B cell (primary cell): Measurements from ENCODE around the gene FZD2. TPM values are rescaled to one million over a fixed set of nuclear protein-coding genes. Genes with fewer than 3 reads are reported as not detected.

Experiments used
- ATAC-seq: fragments of 200-7000 bp; cut with Tn5 transposase; one replicate; pipeline ENCODE4 v1.10.0; 2021; ENCODE audit warnings: low read depth, mild to moderate bottlenecking, moderate number of reproducible peaks, moderate library complexity
- CTCF ChIA-PET: fragments of 350-600 bp; sonication (Branson Sonifier 250); formaldehyde crosslinking; loops from one replicate; lab custom pipeline; 2021; ENCODE audit warnings: antibody characterized with exemption, inconsistent platforms; lab: Charles Lee
- POLR2A ChIA-PET: fragments of 350-600 bp; sonication (Branson Sonifier 250); formaldehyde crosslinking; loops from one replicate; lab custom pipeline; 2021; ENCODE audit warnings: antibody characterized with exemption; lab: Charles Lee
- DNase-seq: peaks from one replicate; pipeline ENCODE4 v3.0.0; 2013
- H2AFZ ChIP-seq: 2 replicates; pipeline ENCODE4 v1.6.1; 2012; ENCODE audit warnings: mild to moderate bottlenecking, low read depth, low read length; ENCODE audit not compliant: insufficient read depth, poor library complexity, severe bottlenecking
- H3K27ac ChIP-seq, 2 donors: 1 replicate in 1 of 2; 2 replicates in 1 of 2; pipeline ENCODE4 v1.5.1; 2012 to 2013; ENCODE audit warnings: low read length in 2 of 2, mild to moderate bottlenecking in 2 of 2, moderate library complexity in 1 of 2
- H3K27me3 ChIP-seq, 4 experiments: fragments of 200-600 bp in 1 of 4; sonication (generic) in 1 of 4; replicated peaks in 1 of 4; 1 replicate in 2 of 4; 2 replicates in 2 of 4; pipeline versions ENCODE4 v1.6.1 to v1.7.0; 2013 to 2016; ENCODE audit warnings: low read length in 3 of 4, mild to moderate bottlenecking in 2 of 4, mixed read lengths in 1 of 4, moderate library complexity in 1 of 4; ENCODE audit not compliant: insufficient read depth in 4 of 4, control insufficient read depth in 3 of 4; ENCODE audit errors: control extremely low read depth in 1 of 4
- H3K36me3 ChIP-seq, 2 experiments: replicated peaks in 1 of 2; 1 replicate in 1 of 2; 2 replicates in 1 of 2; pipeline versions ENCODE4 v1.6.1 to v1.7.1; 2013; ENCODE audit warnings: low read length in 1 of 2; ENCODE audit not compliant: insufficient read depth in 2 of 2, control insufficient read depth in 1 of 2; ENCODE audit errors: control extremely low read depth in 1 of 2, extremely low read depth in 1 of 2
- H3K4me1 ChIP-seq, 2 donors: fragments of 200-600 bp in 1 of 2; sonication (generic) in 1 of 2; 1 replicate in 1 of 2; 2 replicates in 1 of 2; pipeline versions ENCODE4 v1.5.1 to v1.6.1; 2013 to 2017; ENCODE audit warnings: low read length in 2 of 2; ENCODE audit not compliant: control insufficient read depth in 2 of 2, insufficient read depth in 2 of 2
- H3K4me2 ChIP-seq: replicated peaks from 2 replicates; pipeline ENCODE3; 2012; ENCODE audit warnings: mild to moderate bottlenecking, low read depth, low read length; ENCODE audit not compliant: poor library complexity, severe bottlenecking
- H3K4me3 ChIP-seq, 5 experiments: fragments of 200-600 bp in 1 of 5; sonication (generic) in 1 of 5; 1 replicate in 3 of 5; 2 replicates in 2 of 5; pipeline versions ENCODE4 v1.5.1 to v1.7.0; 2011 to 2016; ENCODE audit warnings: low read length in 4 of 5, mild to moderate bottlenecking in 4 of 5, low read depth in 2 of 5, control low read depth in 1 of 5, moderate library complexity in 1 of 5; ENCODE audit not compliant: insufficient read depth in 1 of 5; ENCODE audit errors: control extremely low read depth in 1 of 5, extremely low read depth in 1 of 5
- H3K79me2 ChIP-seq: fragments of 200-600 bp; sonication (generic); one replicate; pipeline ENCODE4 v1.6.0; 2016; ENCODE audit warnings: low read length; ENCODE audit not compliant: control insufficient read depth, insufficient read depth
- H3K9ac ChIP-seq: fragments of 200-600 bp; sonication (generic); 2 replicates; pipeline ENCODE4 v1.6.1; 2017; ENCODE audit warnings: mild to moderate bottlenecking, low read length, moderate library complexity
- H3K9me3 ChIP-seq, 3 donors: one replicate each; pipeline versions ENCODE4 v1.6.1 to v1.7.1; 2013; ENCODE audit warnings: low read length in 2 of 3; ENCODE audit not compliant: control insufficient read depth in 2 of 3, insufficient read depth in 1 of 3; ENCODE audit errors: control extremely low read depth in 1 of 3
- H4K20me1 ChIP-seq: 2 replicates; pipeline ENCODE4 v1.6.0; 2012; ENCODE audit warnings: mild to moderate bottlenecking, low read length; ENCODE audit not compliant: insufficient read depth, control insufficient read depth, poor library complexity, severe bottlenecking
- H3K27ac Mint-ChIP-seq: one replicate; pipeline ENCODE4 v1.8.0; 2021; ENCODE audit warnings: mixed read lengths
- H3K27me3 Mint-ChIP-seq: one replicate; pipeline ENCODE4 v1.8.0; 2021; ENCODE audit warnings: mixed read lengths
- H3K4me1 Mint-ChIP-seq: one replicate; pipeline ENCODE4 v1.8.0; 2021; ENCODE audit warnings: mixed read lengths
- H3K4me3 Mint-ChIP-seq: one replicate; pipeline ENCODE4 v1.8.0; 2021; ENCODE audit warnings: mixed read lengths
- H3K9me3 Mint-ChIP-seq: one replicate; pipeline ENCODE4 v1.8.0; 2022; ENCODE audit warnings: mixed read lengths; ENCODE audit not compliant: insufficient read depth
- CTCF ChIP-seq: fragments of 200-600 bp; IDR thresholded peaks from one replicate; pipeline ENCODE4 v1.8.0; 2022; ENCODE audit warnings: antibody characterized with exemption, mild to moderate bottlenecking
- EZH2 ChIP-seq: IDR thresholded peaks from 2 replicates; pipeline ENCODE4 v1.6.1; 2012; ENCODE audit warnings: borderline replicate concordance, low read depth, mild to moderate bottlenecking, moderate library complexity, low read length; ENCODE audit not compliant: insufficient read depth, poor library complexity, severe bottlenecking
- WGBS: methylation state at CpG from one replicate; pipeline ENCODE4 v1.1.5; 2013; ENCODE audit warnings: missing lambda C conversion rate; ENCODE audit not compliant: insufficient coverage; 5-methylcytosine and 5-hydroxymethylcytosine counted together
- intact Hi-C: fragments of 100-400 bp; cut with micrococcal nuclease; formaldehyde crosslinking; loops from one replicate; pipeline ENCODE4 v1.10.0; 2022
- polyA plus RNA-seq: library from polyadenylated mRNA; depleted of rRNA; stranded (reverse); fragments of >200 nt; gene quantifications from 2 replicates; pipeline ENCODE4 v1.2.3, GENCODE V29; 2012
- total RNA-seq, 2 donors: library from RNA; stranded (reverse); fragments of 120-200 nt in 1 of 2; gene quantifications; 1 replicate in 1 of 2; 2 replicates in 1 of 2; pipeline versions ENCODE4 v1.2.3 to v1.2.4, GENCODE V29; 2013 to 2022

FZD2 gene
- total and polyA plus RNA-seq, 2 donors (not counting 1 experiment from before 2014, with no cell fraction given): 1.6 to 2.5 TPM

- POLR2A ChIA-PET: interaction anchor here (0.8 kb wide), 1 partner anchor 446 kb away, joined by 9 read pairs; the partner anchor contains the start of gene HDAC5
- H3K4me3 ChIP-seq: no peak overlapping the region
- no peaks in the 10 kb centered on the region for H3K4me1 ChIP-seq
- CTCF ChIA-PET: interaction anchor here (1.0 kb wide), 2 partner anchors 12 to 35 kb away, joined by 3 read pairs; partner anchors contain the start of gene FZD2
- no peaks in the 10 kb centered on the region for H3K36me3 ChIP-seq
- H3K9ac ChIP-seq: no peak overlapping the region
- Mint-ChIP-seq H3K4me3 (no peak overlapping the region), H3K27me3 (peaks cover 27% of the 10 kb centered on the region), H3K9me3 (peaks cover 5% of the 10 kb centered on the region), H3K4me1 (peaks cover 4% of the 10 kb centered on the region), H3K27ac (no peak overlapping the region)
- intact Hi-C loops: no loop called here
- ATAC-seq: no peak
- H3K9me3 ChIP-seq: peaks cover 0 to 18% (median 10%) of the 10 kb centered on the region in 3 donors
- H3K27ac ChIP-seq: no peak overlapping the region
- no peak for TF ChIP-seq CTCF
- TF ChIP-seq EZH2: no peak
- DNase-seq: no peak
- no peak overlapping the region for H3K4me2 ChIP-seq
- 41% methylated on average over 19 of the region's 26 CpGs for WGBS
- H3K27me3 ChIP-seq: peaks cover 0 to 32% (median 7%) of the 10 kb centered on the region in 4 experiments
- no peak overlapping the region for H2AFZ ChIP-seq
- H4K20me1 ChIP-seq: no peaks in the 10 kb centered on the region
- no peaks in the 10 kb centered on the region for H3K79me2 ChIP-seq
Measured at GRCh38 chr17:44568945-44569858, 11.9 kb downstream of the FZD2 start.

GRCh38 chr17:44572801-44573200, 15.5 kb downstream of the FZD2 start:
- Histone ChIP-seq H3K4me3 (no peak overlapping the region), H3K27me3 (peaks cover 0 to 19% (median 3%) of the 10 kb centered on the region in 4 experiments), H3K9ac (no peak overlapping the region), H3K27ac (no peak overlapping the region), H3K4me2 (no peak overlapping the region), H4K20me1 (no peaks in the 10 kb centered on the region), H3K79me2 (no peaks in the 10 kb centered on the region), H3K4me1 (no peaks in the 10 kb centered on the region), H3K9me3 (peaks cover 0 to 4% (median 0%) of the 10 kb centered on the region in 3 donors), H3K36me3 (no peaks in the 10 kb centered on the region), H2AFZ (no peak overlapping the region)
- TF ChIP-seq EZH2 (no peak), CTCF (no peak)
- ATAC-seq (no peak), DNase-seq (no peak)
- CTCF ChIA-PET: no interaction called here
- WGBS: 100% methylated on average over 2 of the region's 2 CpGs
- Mint-ChIP-seq H3K4me3 (no peak overlapping the region), H3K27me3 (peaks cover 32% of the 10 kb centered on the region), H3K27ac (no peak overlapping the region), H3K4me1 (peaks cover 4% of the 10 kb centered on the region), H3K9me3 (no peaks in the 10 kb centered on the region)
- intact Hi-C loops: no loop called here
- POLR2A ChIA-PET: no interaction called here
